ENCODE data around the gene CMTM6. TPM values are rescaled to one million over a fixed set of nuclear protein-coding genes. Genes with fewer than 3 reads are reported as not detected.

CMTM6 gene
- total and polyA plus RNA-seq, 2 of the 8 experiments (the other 6 are each of a cell fraction or from before 2014, with no cell fraction given) = 24.0 to 51.5 TPM

GRCh38 chr3:32431481-32431880 lies 71.2 kb downstream of the CMTM6 start (continued):
- TF ChIP-seq CHD7 (IDR thresholded peaks at IDR 0.05; ENCODE audit: insufficient replicate concordance, low read length) (no peak), RFX5 (IDR thresholded peaks at IDR 0.05; ENCODE audit: borderline replicate concordance, low read depth, low read length) (no peak), EZH2 (IDR thresholded peaks at IDR 0.05; ENCODE audit: low read depth, low read length, severe bottlenecking) (no peak), CHD2 (IDR thresholded peaks at IDR 0.05; ENCODE audit: low read length) (no peak), GTF2F1 (IDR thresholded peaks at IDR 0.05; ENCODE audit: borderline replicate concordance, low read depth, low read length) (no peak), SRF (IDR thresholded peaks at IDR 0.05; ENCODE audit: low read depth, low read length) (no peak), MAX (IDR thresholded peaks at IDR 0.05) (no peak), MAFK (IDR thresholded peaks at IDR 0.05; ENCODE audit: low read depth, low read length) (no peak)

Measured in H1 (cell line).